Smooth muscle cell (in vitro differentiated cells): ENCODE results near the gene TSSK2. TPM values are rescaled to one million over a fixed set of nuclear protein-coding genes. Genes with fewer than 3 reads are reported as not detected.

Experiments
- DNase-seq: peaks from one replicate; lab custom pipeline; 2025; ENCODE audit not compliant: unreplicated experiment; lab: John Stamatoyannopoulos, UW
- H2AFZ ChIP-seq: fragments of 200-600 bp; sonication (generic); 2 replicates; pipeline ENCODE4 v1.6.0; 2016; ENCODE audit warnings: antibody characterized with exemption, low read depth, mild to moderate bottlenecking
- H3F3A ChIP-seq: fragments of 200-600 bp; sonication (generic); 2 replicates; pipeline ENCODE4 v1.6.0; 2017; ENCODE audit warnings: antibody characterized with exemption, low read depth
- H3K27ac ChIP-seq: fragments of 200-600 bp; sonication (generic); 2 replicates; pipeline ENCODE4 v1.5.1; 2016; ENCODE audit warnings: low read depth, mild to moderate bottlenecking
- H3K27me3 ChIP-seq: fragments of 200-600 bp; sonication (generic); 2 replicates; pipeline ENCODE4 v1.6.1; 2016; ENCODE audit warnings: low read depth, mild to moderate bottlenecking
- H3K36me3 ChIP-seq: fragments of 200-600 bp; sonication (generic); 2 replicates; pipeline ENCODE4 v1.5.1; 2016; ENCODE audit warnings: low read depth
- H3K4me1 ChIP-seq: fragments of 200-600 bp; sonication (generic); 2 replicates; pipeline ENCODE4 v1.5.1; 2016; ENCODE audit warnings: low read depth
- H3K4me2 ChIP-seq: fragments of 200-600 bp; sonication (generic); 2 replicates; pipeline ENCODE4 v1.6.0; 2016; ENCODE audit warnings: mild to moderate bottlenecking
- H3K4me3 ChIP-seq: fragments of 200-600 bp; sonication (generic); 2 replicates; pipeline ENCODE4 v1.5.1; 2016; ENCODE audit warnings: mild to moderate bottlenecking
- H3K79me2 ChIP-seq: fragments of 200-600 bp; sonication (generic); 2 replicates; pipeline ENCODE4 v1.6.0; 2016; ENCODE audit warnings: low read depth, mild to moderate bottlenecking
- H3K9ac ChIP-seq: fragments of 200-600 bp; sonication (generic); 2 replicates; pipeline ENCODE4 v1.6.0; 2016; ENCODE audit warnings: low read depth
- H3K9me3 ChIP-seq: fragments of 200-600 bp; sonication (generic); replicated peaks from 2 replicates; pipeline ENCODE4 v1.5.1; 2016; ENCODE audit warnings: low read depth
- H4K20me1 ChIP-seq: fragments of 200-600 bp; sonication (generic); 2 replicates; pipeline ENCODE4 v1.6.0; 2016; ENCODE audit warnings: low read depth
- WGBS: methylation state at CpG from one replicate; pipeline ENCODE4 v1.1.7; 2016; ENCODE audit warnings: low lambda C conversion rate; 5-methylcytosine and 5-hydroxymethylcytosine counted together
- polyA plus RNA-seq: library from polyadenylated mRNA; unstranded; fragments of >200 nt; fragmentation: Nextera tagmentation; extraction: Ambion mirVana; gene quantifications from 2 replicates; pipeline ENCODE4 v1.2.1, GENCODE V29; 2016
- total RNA-seq: library from RNA; depleted of rRNA; stranded (reverse); fragments of >200 nt; gene quantifications from 2 replicates; pipeline ENCODE4 v1.2.3, GENCODE V29; 2014
- TF ChIP-seq, protein P1 (sequence below): fragments of 200-600 bp; sonication (generic); IDR thresholded peaks from 2 replicates; pipeline ENCODE4 v1.5.1; 2017; ENCODE audit warnings: borderline replicate concordance, mild to moderate bottlenecking, antibody characterized with exemption; ENCODE audit not compliant: insufficient read depth, poor library complexity, severe bottlenecking

The TSSK2 gene
- total and polyA plus RNA-seq, 2 experiments from 2014 or later: not detected

DNA sequence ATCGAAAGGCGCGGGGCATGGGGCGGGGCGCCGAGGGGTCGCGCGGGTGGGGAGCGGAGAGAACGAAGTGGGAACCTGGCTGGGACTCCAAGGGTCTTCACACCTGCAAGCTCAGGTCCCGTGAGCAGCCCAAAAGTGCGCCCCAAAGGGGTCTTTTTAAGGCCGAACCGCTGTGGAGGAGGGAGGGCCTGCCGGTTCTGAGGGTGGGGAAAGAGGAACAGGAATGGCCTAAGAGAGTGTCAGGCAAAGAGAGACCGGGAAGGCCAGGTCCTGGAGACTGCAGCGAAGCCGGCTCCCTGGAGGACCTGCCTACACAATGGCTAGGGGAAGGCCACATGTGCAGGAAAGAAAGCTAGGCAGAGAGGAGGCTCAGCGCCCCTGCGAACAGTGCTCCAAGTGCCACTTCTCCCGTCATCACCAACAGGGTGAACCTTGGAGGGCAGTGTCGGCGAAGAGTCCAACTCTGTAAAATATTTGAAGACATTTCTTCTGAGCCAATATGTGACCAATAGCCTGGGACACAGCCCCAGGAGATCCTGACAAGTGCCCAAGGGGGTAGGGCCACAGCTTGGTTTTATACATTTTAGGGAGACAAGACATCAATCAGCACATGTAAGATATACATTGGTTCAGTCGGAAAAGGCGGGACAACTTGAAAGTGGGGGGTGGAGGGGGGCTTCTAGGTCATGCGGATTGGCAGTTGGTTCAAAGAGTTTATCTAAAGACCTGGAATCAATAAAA lies 8.2 kb upstream of the TSSK2 start:
- Histone ChIP-seq H3K4me3 (peak overlapping the region; percentile 98), H3K4me2 (peak overlapping the region; percentile 98), H4K20me1 (peaks cover 37% of the 10 kb centered on the region), H3F3A (no peaks in the 10 kb centered on the region), H3K79me2 (peaks cover 40% of the 10 kb centered on the region), H3K4me1 (peaks cover 6% of the 10 kb centered on the region), H3K36me3 (no peaks in the 10 kb centered on the region), H2AFZ (peak overlapping the region; percentile 61), H3K27me3 (no peaks in the 10 kb centered on the region), H3K27ac (no peak overlapping the region), H3K9ac (peak overlapping the region; percentile 61), H3K9me3 (no peaks in the 10 kb centered on the region)
- TF ChIP-seq, protein P1, sequence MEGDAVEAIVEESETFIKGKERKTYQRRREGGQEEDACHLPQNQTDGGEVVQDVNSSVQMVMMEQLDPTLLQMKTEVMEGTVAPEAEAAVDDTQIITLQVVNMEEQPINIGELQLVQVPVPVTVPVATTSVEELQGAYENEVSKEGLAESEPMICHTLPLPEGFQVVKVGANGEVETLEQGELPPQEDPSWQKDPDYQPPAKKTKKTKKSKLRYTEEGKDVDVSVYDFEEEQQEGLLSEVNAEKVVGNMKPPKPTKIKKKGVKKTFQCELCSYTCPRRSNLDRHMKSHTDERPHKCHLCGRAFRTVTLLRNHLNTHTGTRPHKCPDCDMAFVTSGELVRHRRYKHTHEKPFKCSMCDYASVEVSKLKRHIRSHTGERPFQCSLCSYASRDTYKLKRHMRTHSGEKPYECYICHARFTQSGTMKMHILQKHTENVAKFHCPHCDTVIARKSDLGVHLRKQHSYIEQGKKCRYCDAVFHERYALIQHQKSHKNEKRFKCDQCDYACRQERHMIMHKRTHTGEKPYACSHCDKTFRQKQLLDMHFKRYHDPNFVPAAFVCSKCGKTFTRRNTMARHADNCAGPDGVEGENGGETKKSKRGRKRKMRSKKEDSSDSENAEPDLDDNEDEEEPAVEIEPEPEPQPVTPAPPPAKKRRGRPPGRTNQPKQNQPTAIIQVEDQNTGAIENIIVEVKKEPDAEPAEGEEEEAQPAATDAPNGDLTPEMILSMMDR: no peak
- whole genome bisulfite sequencing: 29% methylated on average over 16 of the region's 27 CpGs
- DNase-seq: no peak

DNA sequence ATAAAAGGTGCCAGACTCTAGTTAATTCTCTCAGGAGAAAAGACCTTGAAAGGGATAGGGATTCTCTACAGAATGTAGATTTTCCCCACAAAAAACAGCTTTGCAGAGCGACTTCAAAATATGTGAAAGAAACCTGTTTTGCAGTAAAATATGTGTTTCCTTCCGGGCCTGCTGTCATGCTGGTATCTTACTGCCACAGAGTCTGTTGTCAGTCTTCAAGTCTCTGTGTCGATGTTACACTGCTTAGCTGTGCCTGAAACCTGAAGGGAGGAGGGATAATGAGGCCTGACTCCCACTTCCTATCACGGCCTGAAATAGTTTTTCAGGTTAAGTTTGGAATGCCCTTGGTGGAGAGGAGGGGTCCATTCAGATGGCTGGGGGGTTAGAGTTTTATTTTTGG lies 7.2 kb upstream of the TSSK2 start:
- Histone ChIP-seq H3K36me3 (no peaks in the 10 kb centered on the region), H3K27ac (no peak overlapping the region), H3K27me3 (no peaks in the 10 kb centered on the region), H3K4me3 (no peak overlapping the region), H3K9me3 (no peaks in the 10 kb centered on the region), H3F3A (no peaks in the 10 kb centered on the region), H3K4me2 (no peak overlapping the region), H3K9ac (no peak overlapping the region), H3K4me1 (peaks cover 6% of the 10 kb centered on the region), H3K79me2 (peaks cover 30% of the 10 kb centered on the region), H2AFZ (no peak overlapping the region), H4K20me1 (peaks cover 27% of the 10 kb centered on the region)
- TF ChIP-seq, protein P1: no peak
- 91% methylated on average over 4 of the region's 4 CpGs for WGBS
- DNase-seq: no peak

DNA sequence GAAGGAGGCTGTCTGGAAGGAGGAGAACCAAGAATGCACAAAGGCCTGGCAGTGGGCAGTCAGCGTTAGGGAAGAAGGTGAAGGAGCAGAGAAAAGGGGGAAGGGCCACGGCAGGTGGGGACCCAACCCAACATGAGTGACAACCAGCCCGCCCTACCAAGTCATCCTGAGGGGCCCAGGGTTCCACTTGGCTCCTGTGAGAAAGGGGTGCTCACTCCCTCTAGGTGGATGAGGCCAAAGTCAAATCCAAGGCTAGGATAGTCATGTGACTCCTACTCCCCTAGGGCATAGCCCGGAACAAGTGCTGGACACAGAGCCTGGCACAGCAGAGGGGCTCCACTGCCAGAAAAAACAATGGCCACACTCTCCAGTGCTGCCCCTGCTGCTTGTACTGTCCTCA lies 6.7 kb upstream of the TSSK2 start:
- 100% methylated on average over 3 of the region's 4 CpGs for whole genome bisulfite sequencing
- Histone ChIP-seq H3K4me2 (no peak overlapping the region), H3K27ac (no peak overlapping the region)

More for the DNA sequence above, 6.7 kb upstream of the TSSK2 start:
- H3K27me3 ChIP-seq: no peaks in the 10 kb centered on the region
- H3K36me3 ChIP-seq: no peaks in the 10 kb centered on the region
- peaks cover 22% of the 10 kb centered on the region for H4K20me1 ChIP-seq
- H3K4me1 ChIP-seq: peaks cover 6% of the 10 kb centered on the region
- no peaks in the 10 kb centered on the region for H3K9me3 ChIP-seq
- H3K79me2 ChIP-seq: peaks cover 25% of the 10 kb centered on the region
- no peaks in the 10 kb centered on the region for H3F3A ChIP-seq
- no peak for DNase-seq
- no peak overlapping the region for H3K4me3 ChIP-seq
- no peak overlapping the region for H2AFZ ChIP-seq
- H3K9ac ChIP-seq: no peak overlapping the region
- TF ChIP-seq, protein P1: no peak
